LoVo (cell line): ENCODE measurements around the gene SCGB1C1.
"Not testable (repeated sequence)": the region's sequence is repeated elsewhere in the genome, so short reads cannot be mapped to it uniquely, and the experiment has no call there.

ENCODE experiments used
- DNase-seq: peaks from one replicate; pipeline ENCODE4 v3.0.0-alpha.2; 2016; ENCODE audit warnings: low spot score

SCGB1C1 gene

DNA sequence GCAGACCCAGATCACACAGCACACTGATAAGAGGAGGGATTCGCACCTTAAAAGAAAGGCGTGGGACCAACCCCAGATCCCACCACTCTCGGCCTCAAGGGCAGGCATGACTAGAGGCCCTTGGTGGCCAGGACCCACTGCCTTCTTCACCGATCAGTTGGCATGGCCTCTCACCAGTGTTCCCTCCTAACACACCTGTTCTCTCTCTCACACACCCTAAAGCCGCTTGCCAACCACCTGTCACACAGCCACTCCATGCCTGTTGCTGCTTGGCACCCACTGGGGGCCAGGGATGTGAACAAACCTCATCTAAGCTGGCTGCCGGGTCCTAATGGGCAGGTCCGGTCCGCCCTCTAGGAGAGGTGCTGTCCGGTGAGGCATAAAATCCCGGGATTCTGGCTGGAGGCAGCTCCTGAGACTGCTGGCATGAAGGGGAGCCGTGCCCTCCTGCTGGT, at the start of gene SCGB1C1:
TSS of gene SCGB1C1 (plus strand) at position 405 of the 455 bp plus-strand sequence. CDS start at position 427, 22 bp downstream.
- not testable (repeated sequence) for DNase-seq

DNA sequence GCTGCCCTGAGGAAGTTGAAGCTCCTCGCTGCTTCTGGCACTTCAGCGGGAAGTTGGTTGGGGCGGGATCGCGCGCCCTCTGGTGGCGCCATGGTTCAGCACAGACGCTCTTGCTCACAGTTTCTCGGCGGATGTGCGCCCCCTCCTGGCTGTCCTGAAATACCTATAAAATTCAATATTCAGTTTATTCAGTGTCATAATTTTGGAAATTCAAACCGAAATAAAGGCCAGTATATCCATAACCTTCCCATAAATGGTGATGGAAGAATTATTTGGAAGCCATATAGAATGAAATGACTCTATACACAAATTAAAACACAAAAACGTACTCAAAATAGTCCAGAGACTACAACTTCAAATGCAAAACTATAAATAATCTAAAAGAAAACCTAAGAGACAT, 12.6 kb upstream of the SCGB1C1 start:
- DNase-seq = not testable (repeated sequence)

DNA sequence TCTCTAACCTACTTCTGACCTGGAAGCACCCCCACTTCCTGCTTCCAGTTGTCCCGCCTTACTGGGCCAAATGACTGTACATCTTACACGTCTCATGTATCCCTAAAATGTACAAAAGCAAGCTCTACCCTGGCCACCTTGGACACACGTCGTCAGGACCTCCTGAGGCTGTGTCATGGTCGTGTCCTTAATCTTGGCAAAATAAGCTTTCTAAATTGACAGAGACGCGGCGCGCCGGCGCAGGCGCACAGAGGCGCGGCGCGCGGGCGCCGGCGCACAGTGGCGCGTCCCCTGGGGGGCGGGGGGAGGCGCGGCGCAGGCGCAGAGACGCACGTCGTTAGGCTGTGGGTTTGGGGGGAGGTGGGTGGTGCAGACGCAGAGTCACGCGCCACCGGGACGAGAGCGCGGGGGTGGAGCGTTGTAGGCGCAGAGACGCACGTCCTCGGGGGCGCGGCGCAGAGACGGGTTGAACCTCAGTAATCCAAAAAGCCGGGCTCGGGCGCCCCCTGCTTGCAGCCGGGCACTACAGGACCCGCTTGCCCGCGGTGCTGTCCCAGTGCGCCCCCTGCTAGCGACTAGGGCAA, 3.6 kb upstream of the SCGB1C1 start:
- DNase-seq = not testable (repeated sequence)

DNA sequence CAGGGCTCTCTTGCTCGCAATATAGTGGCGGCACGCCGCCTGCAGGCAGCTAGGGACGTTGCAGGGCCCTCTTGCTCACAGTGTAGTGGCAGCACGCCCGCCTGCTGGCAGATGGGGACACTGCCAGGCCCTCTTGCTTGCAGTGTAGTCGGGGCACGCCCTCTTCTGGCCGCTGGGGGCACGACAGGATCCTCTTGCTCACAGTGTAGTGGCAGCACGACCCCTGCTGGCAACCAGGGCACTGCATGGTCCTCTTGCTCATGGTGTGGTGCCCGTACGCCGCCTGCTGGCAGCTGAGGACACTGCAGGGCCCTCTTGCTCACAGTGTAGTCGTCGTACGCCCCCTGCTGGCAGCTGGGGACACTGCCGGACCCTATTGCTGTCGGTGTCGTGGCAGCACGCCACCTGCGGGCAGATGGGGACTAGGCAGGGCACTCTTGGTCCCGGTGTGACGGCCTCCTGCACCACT, 3.0 kb upstream of the SCGB1C1 start:
- DNase-seq = not testable (repeated sequence)

DNA sequence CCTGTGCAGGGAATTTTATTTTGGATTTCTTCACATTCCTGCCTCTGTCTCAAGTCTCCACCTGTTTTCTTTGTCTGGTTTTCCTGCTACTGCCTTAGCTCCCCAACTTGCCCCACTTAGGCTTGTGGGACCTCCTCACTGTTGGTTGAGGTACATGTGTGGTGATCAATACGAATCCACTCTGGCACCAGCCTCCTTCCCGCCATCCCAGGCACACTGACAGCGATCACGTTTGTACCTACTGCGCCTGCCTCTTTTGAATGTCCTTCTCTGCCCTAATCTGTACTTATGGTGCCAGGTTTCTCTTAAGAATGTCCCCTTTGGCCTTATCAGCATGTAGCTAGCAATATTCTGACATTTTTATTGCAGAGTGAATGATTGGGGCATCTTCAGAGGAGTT, 2.3 kb upstream of the SCGB1C1 start:
- not testable (repeated sequence) for DNase-seq

DNA sequence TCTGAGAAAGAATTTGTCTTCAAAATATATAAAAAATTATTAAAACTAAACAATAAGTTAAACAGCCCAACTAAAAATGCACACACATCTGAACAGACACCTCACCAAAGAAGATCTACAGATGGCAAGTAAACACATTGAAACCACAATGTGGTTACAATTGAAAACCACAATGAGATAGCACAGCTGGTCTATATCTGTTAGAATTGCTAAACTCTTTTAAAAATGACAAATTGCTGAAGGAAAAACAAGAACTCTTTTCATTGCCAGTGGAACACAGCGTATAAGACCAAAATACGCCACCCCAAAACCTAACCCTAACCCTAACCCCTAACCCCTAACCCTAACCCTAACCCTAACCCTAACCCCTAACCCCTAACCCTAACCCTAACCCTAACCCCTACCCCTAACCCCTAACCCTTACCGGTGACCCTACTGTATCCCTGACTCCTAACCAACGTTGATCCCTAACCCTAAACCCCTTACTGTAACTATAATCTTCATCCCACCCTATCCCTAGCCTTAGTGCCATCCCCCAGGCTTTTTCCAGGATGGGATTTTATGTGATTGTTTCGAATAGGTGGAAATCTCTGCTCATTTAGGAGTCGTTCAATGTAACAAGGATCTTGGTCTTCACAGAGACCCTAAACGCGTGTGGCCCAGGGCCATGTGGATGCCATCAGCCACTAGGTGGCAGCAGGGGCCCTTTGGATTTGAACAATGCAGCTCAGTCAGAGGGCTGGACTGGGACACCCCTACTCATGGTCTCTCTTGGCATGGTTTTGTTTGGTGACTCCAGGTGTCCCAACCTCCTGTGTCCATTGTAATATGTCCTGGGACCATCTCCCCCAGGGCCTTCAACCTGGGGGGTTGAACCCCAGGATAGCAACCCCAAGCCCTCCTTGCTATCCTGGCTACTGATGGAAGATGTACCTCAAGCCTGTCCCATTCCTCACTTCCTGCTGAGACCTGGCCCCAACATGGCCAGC, 1.1 kb upstream of the SCGB1C1 start:
- DNase-seq = not testable (repeated sequence)

DNA sequence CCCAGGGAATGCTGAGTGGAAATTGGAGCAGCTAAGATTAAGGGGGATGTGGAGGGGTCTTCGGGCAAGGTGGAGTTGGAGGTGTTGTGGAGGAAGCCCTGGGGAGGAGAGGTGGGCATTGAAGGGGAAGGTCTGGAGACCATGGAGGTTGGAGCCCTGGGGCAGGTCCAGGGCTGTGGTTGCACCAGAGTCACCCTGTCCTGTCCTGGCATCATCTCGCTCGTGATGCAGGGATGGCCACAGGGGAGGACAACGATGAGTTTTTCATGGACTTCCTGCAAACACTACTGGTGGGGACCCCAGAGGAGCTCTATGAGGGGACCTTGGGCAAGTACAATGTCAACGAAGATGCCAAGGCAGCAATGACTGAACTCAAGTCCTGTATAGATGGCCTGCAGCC, 603 bp downstream of the SCGB1C1 start:
- DNase-seq = not testable (repeated sequence)

DNA sequence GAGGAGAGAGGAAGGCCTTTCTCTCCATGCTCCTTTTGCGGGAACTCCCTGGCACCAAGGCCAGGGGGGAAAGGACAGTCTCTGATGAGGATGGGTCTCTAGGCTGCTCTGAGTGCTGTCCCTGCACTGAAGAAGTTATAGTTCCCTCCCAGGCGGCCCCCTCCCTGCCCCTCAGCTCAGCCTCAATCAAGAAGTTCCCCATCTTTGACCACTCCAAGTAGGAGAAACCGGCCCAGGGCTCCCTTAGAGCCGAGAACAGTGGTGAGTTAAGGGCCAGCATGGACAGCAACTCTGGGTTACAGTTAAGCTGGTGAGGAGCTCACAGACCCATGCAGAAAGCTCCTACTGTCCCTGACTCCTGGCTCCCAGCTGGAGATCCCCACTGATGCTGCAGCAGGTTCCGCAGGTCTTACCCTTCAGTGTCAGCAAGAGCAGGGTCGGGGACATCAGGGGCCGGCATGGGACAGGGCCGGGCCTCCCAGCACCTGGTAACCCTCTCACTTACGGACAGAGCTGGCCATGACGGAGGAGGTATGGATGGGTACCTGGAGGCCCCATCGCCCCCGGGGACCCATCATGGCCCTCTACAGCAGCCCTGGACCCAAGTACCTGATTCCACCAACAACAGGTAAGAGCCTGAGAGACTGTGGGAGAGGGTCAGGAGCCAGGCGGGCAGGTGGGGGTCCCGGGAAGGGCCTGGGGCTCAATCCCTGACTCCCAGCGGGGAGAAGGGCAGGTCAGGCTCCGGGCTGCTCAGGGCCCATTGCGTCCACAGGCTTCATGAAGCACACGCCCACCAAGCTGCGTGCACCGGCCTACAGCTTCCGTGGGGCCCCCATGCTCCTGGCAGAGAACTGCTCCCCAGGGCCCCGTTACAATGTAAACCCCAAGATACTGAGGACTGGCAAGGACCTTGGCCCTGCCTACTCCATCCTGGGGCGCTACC, 4.2 kb downstream of the SCGB1C1 start:
- no peak for DNase-seq

DNA sequence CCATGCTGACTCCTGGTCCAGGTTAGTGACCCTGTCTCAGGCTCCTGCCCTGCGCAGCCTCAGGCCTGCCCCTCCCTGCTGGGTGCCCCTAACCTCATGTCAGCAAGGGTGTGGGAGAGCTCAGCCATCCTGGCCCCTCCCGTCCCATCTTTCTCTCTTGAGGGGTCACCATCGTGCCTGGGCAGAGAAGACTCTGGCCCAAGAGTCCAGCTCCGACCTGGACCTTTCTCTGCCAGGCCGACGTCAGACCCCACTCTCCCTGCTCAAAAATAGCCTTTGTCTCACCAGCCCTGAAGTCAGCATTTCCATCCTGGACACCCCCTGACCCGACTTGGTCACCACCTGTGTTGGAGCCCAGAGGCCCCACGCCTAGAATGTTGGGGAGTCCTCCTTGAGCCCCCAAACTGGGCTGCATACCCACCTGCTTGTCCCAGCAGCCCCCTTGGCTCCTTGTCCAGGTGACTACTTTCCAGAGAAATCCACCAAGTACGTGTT, 4.9 kb downstream of the SCGB1C1 start:
- DNase-seq = no peak

DNA sequence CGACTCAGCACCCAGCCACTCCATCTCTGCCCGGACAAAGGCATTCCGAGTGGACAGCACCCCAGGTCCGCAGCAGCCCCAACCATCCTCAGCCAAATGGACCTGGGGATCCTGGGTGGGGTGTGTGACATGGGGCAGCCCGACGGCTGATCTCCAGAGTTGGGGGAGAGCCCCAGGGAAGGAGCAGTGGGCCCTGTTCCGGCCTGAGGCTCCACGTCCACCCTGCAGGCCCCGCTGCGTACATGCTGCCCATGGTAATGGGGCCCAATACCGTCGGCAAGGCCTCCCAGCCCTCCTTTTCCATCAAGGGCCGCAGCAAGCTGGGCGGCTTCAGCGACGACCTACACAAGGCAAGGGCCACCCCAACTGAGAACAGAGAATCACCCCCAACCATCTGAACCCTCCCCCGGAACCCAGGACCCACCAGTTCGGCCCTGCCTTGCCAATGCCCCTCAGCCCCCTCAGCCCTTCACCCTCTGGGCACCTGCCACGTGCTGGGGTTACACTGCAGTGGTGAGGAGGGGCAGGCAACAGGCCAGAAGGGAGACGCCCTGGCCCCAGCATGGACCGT, 5.4 kb downstream of the SCGB1C1 start:
- no peak for DNase-seq

DNA sequence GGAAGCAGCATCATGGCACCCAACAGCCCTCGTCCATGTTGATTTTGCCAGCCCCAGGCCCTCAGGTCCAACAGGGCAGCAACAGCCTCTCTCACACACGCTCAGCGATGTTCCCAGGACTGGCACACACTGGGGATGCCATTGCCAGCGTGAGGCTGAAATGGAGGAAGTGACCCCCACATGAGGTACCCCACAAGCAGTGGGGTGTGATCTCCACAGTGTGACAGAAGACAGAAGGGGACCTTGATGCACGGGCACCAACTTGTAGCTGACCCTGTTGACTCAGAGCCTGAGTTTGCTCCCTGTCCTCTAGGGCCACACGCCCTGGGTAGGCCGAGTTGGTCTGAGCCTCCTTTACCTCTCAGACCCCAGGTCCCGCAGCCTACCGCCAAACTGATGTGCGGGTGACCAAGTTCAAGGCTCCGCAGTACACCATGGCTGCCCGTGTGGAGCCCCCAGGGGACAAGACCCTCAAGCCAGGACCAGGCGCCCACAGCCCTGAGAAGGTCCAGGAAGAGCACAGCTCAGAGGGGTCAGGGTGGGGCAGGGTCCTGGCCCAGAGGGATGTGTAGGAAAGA, 6.2 kb downstream of the SCGB1C1 start:
- DNase-seq = no peak

DNA sequence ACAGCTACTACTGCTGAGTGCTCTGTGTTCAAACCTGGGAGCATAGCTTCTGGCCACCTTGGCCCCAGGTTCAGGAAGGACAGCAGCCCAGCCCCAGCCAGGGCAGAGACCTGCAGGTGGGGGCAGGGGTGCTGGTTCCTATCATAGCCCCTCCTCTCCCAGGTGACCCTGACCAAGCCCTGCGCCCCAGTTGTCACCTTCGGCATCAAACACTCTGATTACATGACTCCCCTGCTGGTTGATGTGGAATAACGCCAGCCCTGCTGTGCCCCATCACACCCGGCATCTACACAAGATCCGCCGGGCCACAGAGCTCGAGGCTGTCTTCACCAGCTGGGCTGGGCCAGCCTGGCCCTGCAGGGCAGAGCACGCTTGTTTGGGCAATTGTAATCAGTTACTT, 6.9 kb downstream of the SCGB1C1 start:
- DNase-seq = no peak

DNA sequence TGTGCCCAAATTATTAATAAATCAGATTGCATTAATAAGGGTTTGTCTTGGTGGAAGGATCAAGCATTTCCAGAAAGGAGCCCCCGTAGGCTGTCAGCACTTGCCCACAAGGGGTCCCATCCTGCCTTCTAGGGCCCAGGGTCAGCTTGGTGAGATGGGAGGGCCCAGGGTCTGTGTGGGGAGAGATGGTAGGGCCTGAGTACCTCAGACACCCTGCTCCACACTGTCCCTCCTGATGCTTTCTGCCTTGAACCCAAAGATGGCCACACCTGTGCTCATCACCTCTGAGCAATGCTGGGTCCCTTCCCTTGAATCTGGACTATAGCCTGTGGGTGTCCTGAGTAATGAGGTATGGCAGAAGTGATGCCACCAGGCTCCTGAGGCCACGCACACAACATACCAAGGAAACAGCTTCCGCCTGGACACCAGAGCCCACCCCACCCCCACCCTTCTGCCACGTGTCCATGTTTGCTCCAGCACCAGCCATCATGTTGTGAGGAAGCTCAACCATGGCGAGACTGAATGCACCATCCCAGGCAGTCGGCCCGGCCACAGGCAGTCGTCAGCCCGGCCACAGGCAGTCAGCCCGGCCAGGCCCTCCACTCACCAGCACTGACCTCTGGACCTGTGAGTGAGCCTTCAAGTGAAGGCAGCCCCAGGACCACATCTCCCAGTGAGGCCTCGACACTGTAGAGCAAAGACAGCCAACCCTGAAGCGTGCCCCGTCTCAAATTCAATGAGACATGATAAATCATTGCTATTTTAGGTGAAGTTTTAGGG, 7.5 kb downstream of the SCGB1C1 start:
- DNase-seq = no peak

DNA sequence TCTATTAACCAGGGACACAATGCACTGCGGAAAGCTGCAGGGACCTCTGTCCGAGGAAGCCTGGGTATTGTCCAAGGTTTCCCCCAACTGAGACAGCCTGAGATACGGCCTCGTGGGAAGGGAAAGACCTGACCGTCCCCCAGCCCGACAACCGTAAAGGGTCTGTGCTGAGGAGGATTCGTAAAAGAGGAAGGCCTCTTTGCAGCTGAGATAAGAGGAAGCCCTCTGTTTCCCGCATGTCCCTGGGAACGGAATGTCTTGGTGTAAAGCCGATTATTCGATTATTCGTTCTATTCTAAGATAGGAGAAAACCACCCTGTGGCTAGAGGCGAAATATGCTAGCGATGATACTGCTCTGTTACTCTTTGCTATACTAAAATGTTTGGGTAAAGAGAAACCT, 9.1 kb downstream of the SCGB1C1 start:
- no peak for DNase-seq

DNA sequence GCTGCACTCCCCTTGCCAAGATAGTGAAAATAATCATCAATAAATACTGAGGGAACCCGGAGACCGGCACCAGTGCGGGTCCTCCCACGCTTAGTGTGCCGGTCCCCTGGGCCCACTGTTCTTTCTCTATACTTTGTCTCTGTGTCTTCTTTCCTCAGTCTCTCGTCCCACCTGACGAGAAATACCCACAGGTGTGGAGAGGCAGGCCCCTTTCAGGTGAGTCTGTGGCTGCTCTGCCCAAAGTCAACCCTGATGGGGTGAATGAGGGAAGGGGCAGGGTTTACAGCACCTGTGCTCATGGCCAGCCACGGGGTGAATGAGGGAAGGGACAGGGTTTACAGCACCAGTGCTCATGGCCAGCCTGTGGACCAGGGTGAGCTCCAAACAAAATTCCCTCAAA, 9.6 kb downstream of the SCGB1C1 start:
- DNase-seq = no peak

DNA sequence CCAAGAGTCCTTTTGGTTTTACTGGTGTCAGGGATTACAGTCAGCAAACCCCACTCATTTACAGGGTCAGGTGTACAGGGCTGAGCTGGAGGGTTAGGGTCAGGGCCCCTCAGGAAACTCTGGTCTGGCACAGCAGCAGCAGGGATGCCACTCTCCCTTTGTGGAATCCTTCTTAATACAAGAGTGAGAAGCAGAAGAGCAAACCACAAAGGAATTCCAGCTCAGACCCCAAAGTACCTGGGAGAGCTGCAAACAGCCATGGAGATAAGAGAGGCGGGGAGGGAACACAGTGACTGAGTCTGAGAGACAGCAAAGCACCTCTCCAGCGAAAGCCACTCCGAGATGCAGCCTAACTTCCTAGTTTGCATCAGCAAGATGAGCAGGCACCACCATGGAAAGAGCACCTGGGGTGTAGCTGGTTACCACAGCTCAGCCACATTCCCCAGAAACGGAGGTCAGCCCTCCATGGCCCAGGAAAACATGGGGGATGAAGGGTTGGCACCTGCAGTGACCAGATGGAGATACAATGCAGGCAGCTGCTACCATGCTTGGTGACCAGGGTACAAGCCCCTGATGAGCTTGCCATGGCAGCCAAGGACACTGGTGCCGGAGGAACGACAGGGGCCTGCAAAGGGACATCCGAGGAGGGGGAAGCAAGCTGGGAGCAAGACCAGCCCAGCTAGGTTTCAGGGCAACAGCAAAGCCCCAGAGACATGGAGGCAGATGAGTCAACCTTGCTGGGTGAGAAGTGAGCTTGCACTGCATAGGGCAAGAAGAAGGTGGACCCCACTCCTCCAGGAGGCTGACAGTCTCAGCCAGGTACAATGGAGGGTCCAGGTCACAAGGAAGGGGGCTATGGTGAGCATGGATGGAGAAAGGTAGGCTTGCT, 10.4 kb downstream of the SCGB1C1 start:
- DNase-seq = no peak

DNA sequence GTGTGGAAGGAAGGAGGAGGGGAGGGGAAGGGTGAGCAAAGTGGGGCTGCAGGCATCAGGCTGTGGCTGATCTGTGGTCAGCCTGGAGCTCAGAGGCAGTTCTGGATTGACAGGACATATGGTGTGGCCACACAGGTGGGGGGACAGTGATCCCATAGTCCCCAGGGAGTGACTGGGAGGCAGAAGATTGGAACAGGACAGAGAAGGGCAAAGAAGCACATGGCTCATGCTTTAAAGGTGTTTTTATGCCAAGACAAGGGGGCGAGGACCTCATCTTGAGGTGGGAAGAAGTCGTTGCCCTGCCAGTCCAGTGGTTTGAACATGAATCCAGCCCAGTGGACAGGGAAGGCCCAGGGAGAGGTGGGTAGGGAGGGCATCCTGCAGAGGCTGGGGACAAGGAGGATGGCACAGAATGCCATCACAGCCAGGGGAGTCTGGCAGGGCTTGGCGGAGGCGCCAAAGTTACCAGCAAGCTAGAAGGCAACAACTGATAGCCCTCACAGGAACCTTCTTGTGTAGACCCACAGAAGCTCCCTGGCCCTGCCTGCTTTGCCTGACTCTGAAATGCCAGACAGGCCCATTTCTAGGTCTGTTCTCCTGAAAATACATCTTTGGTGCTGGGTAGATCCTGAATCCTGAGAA, 11.2 kb downstream of the SCGB1C1 start:
- no peak for DNase-seq

DNA sequence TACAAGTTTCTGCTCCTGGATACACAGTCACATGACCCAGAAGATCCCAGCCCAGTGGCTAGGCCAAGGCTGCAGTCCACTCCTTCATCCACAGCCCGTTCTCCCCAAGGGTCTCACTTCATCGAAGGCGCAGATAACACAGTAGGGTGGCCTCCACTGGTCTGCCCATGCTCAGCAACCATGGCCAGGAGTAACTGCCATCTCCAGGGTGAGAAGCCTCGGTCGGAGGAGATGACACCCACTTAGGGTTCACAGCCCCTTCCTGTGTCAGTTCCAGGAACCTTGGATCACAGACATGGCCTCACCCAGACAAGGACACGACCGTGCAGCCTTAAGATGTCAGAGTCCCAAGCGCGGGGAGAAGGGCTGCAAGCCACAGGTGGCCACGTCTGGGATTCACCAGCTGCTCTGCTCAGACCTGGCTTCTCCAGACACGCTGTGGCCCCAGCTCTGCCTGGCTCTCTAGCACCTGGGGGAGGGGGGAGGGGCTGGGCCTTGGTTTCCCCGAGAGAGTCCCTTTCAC, 11.8 kb downstream of the SCGB1C1 start:
- DNase-seq = no peak
